SK-N-SH (cell line): ENCODE data around the gene AK4. TPM values are rescaled to one million over a fixed set of nuclear protein-coding genes. Genes with fewer than 3 reads are reported as not detected.
A peak's percentile ranks its signal among the peaks of the same experiment; 100 is the strongest.

ENCODE experiments used
- CTCF ChIA-PET: fragments of 300-600, 350-600 bp; formaldehyde crosslinking; extraction: SDS; loops from one replicate; lab custom pipeline; 2021; lab: Yijun Ruan, JAX
- POLR2A ChIA-PET: fragments of 350-600 bp; sonication (Branson Sonifier 250); formaldehyde crosslinking; extraction: SDS; loops from one replicate; lab custom pipeline; 2020; ENCODE audit warnings: antibody characterized with exemption, inconsistent platforms; lab: Yijun Ruan, JAX
- DNase-seq: peaks from one replicate; pipeline ENCODE4 v3.0.0; 2012
- H2AFZ ChIP-seq: fragments of 200-600 bp; sonication (generic); 2 replicates; pipeline ENCODE4 v1.8.1; 2016; ENCODE audit warnings: antibody characterized with exemption, mild to moderate bottlenecking, low read depth
- H3F3A ChIP-seq: fragments of 200-600 bp; sonication (generic); replicated peaks from 2 replicates; pipeline ENCODE3; 2016; ENCODE audit warnings: antibody characterized with exemption, mild to moderate bottlenecking; ENCODE audit not compliant: insufficient read depth
- H3K27ac ChIP-seq, 2 experiments: fragments of 200-500 bp in 1 of 2; fragments of 200-600 bp in 1 of 2; sonication (Bioruptor generic) in 1 of 2; sonication (generic), shearing (Covaris generic) in 1 of 2; 2 replicates each; pipeline versions ENCODE4 v1.5.1 to v1.6.1; 2014 to 2016; ENCODE audit warnings: low read depth in 2 of 2, inconsistent platforms in 1 of 2, low read length in 1 of 2, mild to moderate bottlenecking in 1 of 2, mixed read lengths in 1 of 2
- H3K27me3 ChIP-seq: fragments of 200-600 bp; sonication (generic), shearing (Covaris generic); 2 replicates; pipeline ENCODE4 v1.6.1; 2016; ENCODE audit warnings: mixed run types; ENCODE audit not compliant: insufficient read depth
- H3K36me3 ChIP-seq, 2 experiments: fragments of 200-500 bp in 1 of 2; fragments of 200-600 bp in 1 of 2; sonication (Bioruptor generic) in 1 of 2; sonication (generic) in 1 of 2; replicated peaks in 1 of 2; 2 replicates each; pipeline versions ENCODE3 to v1.5.1; 2014 to 2016; ENCODE audit warnings: low read length in 1 of 2, mild to moderate bottlenecking in 1 of 2; ENCODE audit not compliant: insufficient read depth in 2 of 2, control insufficient read depth in 1 of 2
- H3K4me1 ChIP-seq, 2 experiments: fragments of 200-500 bp in 1 of 2; fragments of 200-600 bp in 1 of 2; sonication (Bioruptor generic) in 1 of 2; sonication (generic), shearing (Covaris generic) in 1 of 2; 2 replicates each; pipeline versions ENCODE4 v1.5.1 to v1.6.1; 2014 to 2016; ENCODE audit warnings: low read depth in 1 of 2, low read length in 1 of 2, mixed run types in 1 of 2; ENCODE audit not compliant: insufficient read depth in 2 of 2, control insufficient read depth in 1 of 2
- H3K4me2 ChIP-seq: fragments of 200-600 bp; sonication (generic), shearing (Covaris generic); 2 replicates; pipeline ENCODE4 v1.6.1; 2017; ENCODE audit warnings: mixed run types
- H3K4me3 ChIP-seq, 2 experiments: fragments of 200-500 bp in 1 of 2; fragments of 200-600 bp in 1 of 2; sonication (Bioruptor generic) in 1 of 2; sonication (generic), shearing (Covaris generic) in 1 of 2; 2 replicates each; pipeline versions ENCODE4 v1.5.1 to v1.8.1; 2014 to 2016; ENCODE audit warnings: low read depth in 2 of 2, inconsistent platforms in 1 of 2, low read length in 1 of 2, mild to moderate bottlenecking in 1 of 2, mixed read lengths in 1 of 2, moderate library complexity in 1 of 2
- H3K79me2 ChIP-seq: fragments of 200-600 bp; sonication (generic); 2 replicates; pipeline ENCODE4 v1.8.1; 2017; ENCODE audit warnings: mild to moderate bottlenecking; ENCODE audit not compliant: insufficient read depth
- H3K9ac ChIP-seq: fragments of 200-600 bp; sonication (generic); 2 replicates; pipeline ENCODE4 v1.6.1; 2017; ENCODE audit warnings: mixed run types
- H3K9me2 ChIP-seq: fragments of 200-600 bp; sonication (generic); 2 replicates; pipeline ENCODE4 v1.6.1; 2017; ENCODE audit warnings: mixed run types
- H3K9me3 ChIP-seq: fragments of 200-600 bp; sonication (generic); 2 replicates; pipeline ENCODE4 v1.6.1; 2017; ENCODE audit warnings: mixed run types, mild to moderate bottlenecking, moderate library complexity
- H4K20me1 ChIP-seq: fragments of 200-600 bp; sonication (generic); 2 replicates; pipeline ENCODE4 v1.6.1; 2017; ENCODE audit warnings: mild to moderate bottlenecking, mixed run types; ENCODE audit not compliant: insufficient read depth
- CHD2 ChIP-seq: fragments of 150-350 bp; IDR thresholded peaks from 2 replicates; pipeline ENCODE4 v1.6.1; 2018; ENCODE audit warnings: low read length; ENCODE audit not compliant: partially characterized antibody
- CTCF ChIP-seq: fragments of 200-600 bp; sonication (generic); IDR thresholded peaks from 2 replicates; pipeline ENCODE4 v1.6.1; 2017; ENCODE audit warnings: antibody characterized with exemption, mild to moderate bottlenecking, moderate library complexity
- EP300 ChIP-seq, 2 experiments: IDR thresholded peaks; 2 replicates each; pipeline versions ENCODE4 v1.4.0 to v1.6.1; 2012; ENCODE audit warnings: borderline replicate concordance in 1 of 2, low read depth in 1 of 2, low read length in 1 of 2
- EZH2phosphoT487 ChIP-seq: fragments of 200-600 bp; sonication (generic); IDR thresholded peaks from 2 replicates; pipeline ENCODE4 v1.6.1; 2017; ENCODE audit warnings: low read depth, mixed run types, mild to moderate bottlenecking, antibody characterized with exemption, moderate library complexity, borderline replicate concordance
- IRF3 ChIP-seq: fragments of 150-350 bp; IDR thresholded peaks from 2 replicates; pipeline ENCODE4 v1.6.1; 2016; ENCODE audit warnings: mild to moderate bottlenecking, low read depth, low read length
- JUND ChIP-seq: IDR thresholded peaks from 2 replicates; pipeline ENCODE4 v1.4.0; 2012
- MXI1 ChIP-seq: IDR thresholded peaks from 2 replicates; pipeline ENCODE4 v1.6.1; 2012; ENCODE audit warnings: mild to moderate bottlenecking, low read depth, low read length, improper control_type of control experiment
- NFIC ChIP-seq: IDR thresholded peaks from 2 replicates; pipeline ENCODE4 v1.4.0; 2012; ENCODE audit warnings: borderline replicate concordance
- PBX3 ChIP-seq: IDR thresholded peaks from 2 replicates; pipeline ENCODE4; 2012
- POLR2AphosphoS5 ChIP-seq: IDR thresholded peaks from 2 replicates; pipeline ENCODE4 v1.6.1; 2012; ENCODE audit warnings: low read depth, low read length
- RAD21 ChIP-seq: IDR thresholded peaks from 2 replicates; pipeline ENCODE4 v1.6.1; 2012; ENCODE audit warnings: mild to moderate bottlenecking, low read length
- REST ChIP-seq: IDR thresholded peaks from 2 replicates; pipeline ENCODE4 v1.6.1; 2012; ENCODE audit warnings: mild to moderate bottlenecking, low read depth, low read length, moderate library complexity
- RXRA ChIP-seq: IDR thresholded peaks from 2 replicates; pipeline ENCODE4 v1.4.0; 2012; ENCODE audit warnings: low read depth, mild to moderate bottlenecking, borderline replicate concordance
- TCF12 ChIP-seq: IDR thresholded peaks from 2 replicates; pipeline ENCODE4 v1.4.0; 2012
- TEAD4 ChIP-seq: IDR thresholded peaks from 2 replicates; pipeline ENCODE4 v1.4.0; 2012; ENCODE audit warnings: mild to moderate bottlenecking, borderline replicate concordance; ENCODE audit not compliant: insufficient read depth
- WGBS: methylation state at CpG from one replicate; pipeline ENCODE4 v1.1.6; 2017; ENCODE audit warnings: low lambda C conversion rate; 5-methylcytosine and 5-hydroxymethylcytosine counted together
- polyA plus RNA-seq, 3 experiments: library from polyadenylated mRNA; depleted of rRNA; stranded (reverse); fragments of >200 nt; gene quantifications; 2 replicates each; pipeline ENCODE4 v1.2.3, GENCODE V29; 2012
- small RNA-seq, 7 experiments: library from RNA; depleted of rRNA; stranded (forward); fragments of <200 nt; gene quantifications; one replicate each; pipeline ENCODE3, GENCODE V24; 2012

The AK4 gene
- polyA plus RNA-seq, 1 of the 3 experiments (the other 2 are of a cell fraction) = 6.4 TPM

- POLR2A ChIA-PET = interaction anchor here (0.5 to 0.9 kb wide), 3 partner anchors 13 to 17 kb away, joined by 3 to 5 read pairs (median 3); no protein-coding TSS in a partner anchor
- H3K4me2 ChIP-seq = no peak overlapping the region
- H3K27me3 ChIP-seq = no peaks in the 10 kb centered on the region
- peak; percentile 50 for DNase-seq
- TF ChIP-seq RAD21 (0 out of 2 replicates have a peak, but pooled peaks have one; percentile 13), JUND (no peak), REST (no peak), CHD2 (peak; percentile 74), EP300 (IDR thresholded peaks at IDR 0.05; ENCODE audit: borderline replicate concordance in 1 of 2, low read depth in 1 of 2, low read length in 1 of 2) (peak in 1 of 2 experiments; percentile 33; a peak in 1 of 4 replicates), IRF3 (no peak), MXI1 (0 out of 2 replicates have a peak, but pooled peaks have one; percentile 17), POLR2AphosphoS5 (no peak), CTCF (no peak), TEAD4 (no peak), PBX3 (no peak), EZH2phosphoT487 (no peak), NFIC (no peak), RXRA (no peak), TCF12 (0 out of 2 replicates have a peak, but pooled peaks have one; percentile 7)
- no peaks in the 10 kb centered on the region for H3K9me3 ChIP-seq
- CTCF ChIA-PET = interaction anchor here (1.3 to 3.3 kb wide), 3 partner anchors 12 to 31 kb away, joined by 4 to 24 read pairs (median 5); partner anchors contain the start of gene DNAJC6
- no peaks in the 10 kb centered on the region for H3K36me3 ChIP-seq
- no peak overlapping the region for H3K9ac ChIP-seq
- H3K27ac ChIP-seq = peak overlapping the region in 1 of 2 experiments; percentile 64; a peak in 2 of 4 replicates
- 44% methylated on average over 5 of the region's 5 CpGs for WGBS
- H3F3A ChIP-seq = no peaks in the 10 kb centered on the region
- H3K4me1 ChIP-seq = peaks cover 0 to 29% of the 10 kb centered on the region in 2 experiments; a peak in 2 of 4 replicates
- H3K9me2 ChIP-seq = no peaks in the 10 kb centered on the region
- H4K20me1 ChIP-seq = no peaks in the 10 kb centered on the region
- H2AFZ ChIP-seq = no peak overlapping the region
- H3K79me2 ChIP-seq = no peaks in the 10 kb centered on the region
- no peak overlapping the region for H3K4me3 ChIP-seq
These were observed 131.2 kb downstream of the AK4 start for GRCh38 chr1:65279070-65279779.

Small RNAs within 50 kb of the gene (small RNA-seq; reads per million reads assigned to genes)
- 0 reads per million in 7 experiments for gene RPS29P7

Other genes with a start within 250 kb of the AK4 start
- gene JAK1, start 181.7 kb upstream of the AK4 start, polyA plus RNA-seq (2012; rRNA removed) = 47.5 and 47.7 TPM in 2 replicates
- 1.9 and 2.5 TPM in 2 replicates for gene DNAJC6, start 161.3 kb downstream of the AK4 start, polyA plus RNA-seq (2012; rRNA removed)